ENCODE measurements around the gene DCXR. TPM values are rescaled to one million over a fixed set of nuclear protein-coding genes. Genes with fewer than 3 reads are reported as not detected.

The DCXR gene
- total and polyA plus RNA-seq, 10 of the 15 experiments (the other 5 are each of a cell fraction or from before 2014, with no cell fraction given), result 12.3 to 139 (median 88.9) TPM

DNA sequence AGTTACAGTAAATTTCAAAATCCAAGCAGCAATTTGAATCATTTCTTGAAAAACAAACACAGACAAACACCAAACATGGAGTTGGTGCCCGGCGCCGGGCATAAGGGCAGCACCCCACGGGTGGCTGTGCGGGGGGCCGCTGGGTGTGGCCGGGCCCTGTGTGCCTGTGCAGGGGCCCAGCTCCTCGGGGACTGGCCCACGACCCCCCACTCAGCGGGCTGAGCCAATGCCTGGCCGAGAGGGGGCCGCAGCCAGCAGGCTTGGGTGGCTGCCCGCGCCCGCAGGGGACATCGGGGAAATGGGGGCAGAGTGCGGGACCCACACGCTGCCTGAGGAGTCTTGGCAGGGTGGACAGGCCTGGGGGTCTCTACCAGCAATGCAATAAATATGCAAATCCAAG is 40.9 kb upstream of the DCXR start:
- no peak for TF ChIP-seq BMI1 (IDR thresholded peaks at IDR 0.05; ENCODE audit: borderline replicate concordance)
- ChIA-PET CTCF (no interaction called here), POLR2A (no interaction called here), SMC1A (ENCODE audit: uncharacterized antibody, unreplicated experiment) (no interaction called here), RAD21 (ENCODE audit: unreplicated experiment) (no interaction called here)
- intact Hi-C loops (cut with micrococcal nuclease; ENCODE audit: unreplicated experiment) (no loop called here), in situ Hi-C loops (cut with MboI) (no loop called here)
- Histone ChIP-seq H3K9me3 (replicated peaks; ENCODE audit: control insufficient read depth, insufficient read depth, low read length) (no peaks in the 10 kb centered on the region), H4K20me1 (ENCODE audit: control insufficient read depth, insufficient read depth) (no peaks in the 10 kb centered on the region), H2AFZ (ENCODE audit: control insufficient read depth, low read depth, low read length) (no peak overlapping the region), H3K4me1 (ENCODE audit: control insufficient read depth, insufficient read depth, low read length) (no peaks in the 10 kb centered on the region), H3K79me2 (ENCODE audit: control insufficient read depth, insufficient read depth, low read length) (no peaks in the 10 kb centered on the region), H3K4me2 (ENCODE audit: control insufficient read depth, insufficient read depth) (no peak overlapping the region), H3K27ac (ENCODE audit: control insufficient read depth, insufficient read depth) (no peak overlapping the region), H3K36me3 (ENCODE audit: control insufficient read depth in 2 of 2, insufficient read depth in 2 of 2, low read length in 1 of 2) (peaks cover 10 to 36% of the 10 kb centered on the region in 2 experiments; a peak in 3 of 4 replicates), H3K9ac (ENCODE audit: control insufficient read depth, insufficient read depth, low read length) (no peak overlapping the region), H3K27me3 (replicated peaks in 1 of 2; ENCODE audit: control insufficient read depth in 2 of 2, insufficient read depth in 2 of 2, low read length in 1 of 2) (no peaks in the 10 kb centered on the region), H3K4me3 (no peak overlapping the region)
- WGBS (ENCODE audit: insufficient coverage, insufficient replicate concordance, low lambda C conversion rate, missing lambda C conversion rate), result 72% methylated on average over 18 of the region's 18 CpGs
- ATAC-seq (no peak), DNase-seq (ENCODE audit: low read depth, low spot score) (no peak), FAIRE-seq (no peak)
- no TSS peak for BruUV-seq (replicated peaks)

DNA sequence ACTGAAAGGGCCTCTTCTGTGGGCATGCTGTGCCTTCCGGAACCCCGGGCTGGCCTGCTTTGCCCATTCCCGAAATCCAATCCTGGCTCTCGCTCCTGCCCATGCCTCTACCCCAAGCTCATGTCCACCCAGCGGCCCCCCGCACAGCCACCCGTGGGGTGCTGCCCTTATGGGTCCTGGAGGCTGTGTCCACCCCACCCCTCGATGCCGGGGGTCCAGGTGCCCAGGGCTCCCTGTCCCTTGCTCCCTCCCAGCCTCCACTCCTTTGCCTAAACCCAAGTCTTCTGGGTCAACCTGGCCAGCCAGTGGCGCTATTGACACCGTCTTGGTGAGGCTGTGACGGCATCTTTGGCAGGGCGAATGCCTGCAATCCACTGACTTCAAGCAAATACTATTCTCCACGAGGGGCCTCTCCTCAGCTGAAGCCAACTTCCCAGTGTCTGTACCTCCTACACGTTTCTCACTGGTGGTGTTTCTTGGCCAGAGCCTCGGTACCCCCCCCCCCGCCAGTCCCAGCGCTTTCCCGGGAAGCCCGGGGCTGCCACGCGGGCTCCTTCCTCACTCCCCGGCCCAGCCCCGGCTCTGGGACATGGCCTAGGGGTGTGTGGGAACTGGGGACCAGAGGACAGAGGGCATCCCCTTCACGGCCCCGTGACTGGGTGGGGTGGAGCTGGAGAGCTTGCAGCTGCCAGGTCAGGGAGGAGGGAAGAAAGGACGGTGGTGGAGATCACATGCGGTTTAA is 40.3 kb upstream of the DCXR start:
- ChIA-PET SMC1A (ENCODE audit: uncharacterized antibody, unreplicated experiment) (no interaction called here), POLR2A (no interaction called here), RAD21 (ENCODE audit: unreplicated experiment) (no interaction called here), CTCF (no interaction called here)
- Histone ChIP-seq H3K4me1 (ENCODE audit: control insufficient read depth, insufficient read depth, low read length) (no peaks in the 10 kb centered on the region), H2AFZ (ENCODE audit: control insufficient read depth, low read depth, low read length) (no peak overlapping the region), H3K27ac (ENCODE audit: control insufficient read depth, insufficient read depth) (no peak overlapping the region), H3K27me3 (replicated peaks in 1 of 2; ENCODE audit: control insufficient read depth in 2 of 2, insufficient read depth in 2 of 2, low read length in 1 of 2) (no peaks in the 10 kb centered on the region), H3K4me3 (no peak overlapping the region), H3K79me2 (ENCODE audit: control insufficient read depth, insufficient read depth, low read length) (no peaks in the 10 kb centered on the region), H3K9me3 (replicated peaks; ENCODE audit: control insufficient read depth, insufficient read depth, low read length) (no peaks in the 10 kb centered on the region), H3K4me2 (ENCODE audit: control insufficient read depth, insufficient read depth) (no peak overlapping the region), H3K9ac (ENCODE audit: control insufficient read depth, insufficient read depth, low read length) (no peak overlapping the region), H3K36me3 (ENCODE audit: control insufficient read depth in 2 of 2, insufficient read depth in 2 of 2, low read length in 1 of 2) (peaks cover 4 to 30% of the 10 kb centered on the region in 2 experiments; a peak in 3 of 4 replicates), H4K20me1 (ENCODE audit: control insufficient read depth, insufficient read depth) (no peaks in the 10 kb centered on the region)
- DNase-seq (ENCODE audit: low read depth, low spot score) (no peak), ATAC-seq (peak; percentile 4), FAIRE-seq (no peak)
- intact Hi-C loops (cut with micrococcal nuclease; ENCODE audit: unreplicated experiment) (no loop called here), in situ Hi-C loops (cut with MboI) (no loop called here)
- TF ChIP-seq JUND (IDR thresholded peaks at IDR 0.05; ENCODE audit: low read depth, low read length) (no peak), POLR2A (IDR thresholded peaks at IDR 0.05; ENCODE audit: low read depth, low read length) (peak; percentile 51; the same call in 1 of the 2 replicates), NFXL1 (IDR thresholded peaks at IDR 0.05; ENCODE audit: borderline replicate concordance) (no peak), RCOR1 (conservative IDR thresholded peaks at IDR 0.05; ENCODE audit: low read depth, low read length) (no peak), RAD21 (IDR thresholded peaks at IDR 0.05; ENCODE audit: insufficient read depth, low read depth, low read length) (no peak), CHD2 (IDR thresholded peaks at IDR 0.05; ENCODE audit: borderline replicate concordance, low read depth, low read length) (no peak), KAT2A (conservative IDR thresholded peaks at IDR 0.05; ENCODE audit: control insufficient read depth, low read depth, low read length) (no peak)
- TF ChIP-seq, protein P1, sequence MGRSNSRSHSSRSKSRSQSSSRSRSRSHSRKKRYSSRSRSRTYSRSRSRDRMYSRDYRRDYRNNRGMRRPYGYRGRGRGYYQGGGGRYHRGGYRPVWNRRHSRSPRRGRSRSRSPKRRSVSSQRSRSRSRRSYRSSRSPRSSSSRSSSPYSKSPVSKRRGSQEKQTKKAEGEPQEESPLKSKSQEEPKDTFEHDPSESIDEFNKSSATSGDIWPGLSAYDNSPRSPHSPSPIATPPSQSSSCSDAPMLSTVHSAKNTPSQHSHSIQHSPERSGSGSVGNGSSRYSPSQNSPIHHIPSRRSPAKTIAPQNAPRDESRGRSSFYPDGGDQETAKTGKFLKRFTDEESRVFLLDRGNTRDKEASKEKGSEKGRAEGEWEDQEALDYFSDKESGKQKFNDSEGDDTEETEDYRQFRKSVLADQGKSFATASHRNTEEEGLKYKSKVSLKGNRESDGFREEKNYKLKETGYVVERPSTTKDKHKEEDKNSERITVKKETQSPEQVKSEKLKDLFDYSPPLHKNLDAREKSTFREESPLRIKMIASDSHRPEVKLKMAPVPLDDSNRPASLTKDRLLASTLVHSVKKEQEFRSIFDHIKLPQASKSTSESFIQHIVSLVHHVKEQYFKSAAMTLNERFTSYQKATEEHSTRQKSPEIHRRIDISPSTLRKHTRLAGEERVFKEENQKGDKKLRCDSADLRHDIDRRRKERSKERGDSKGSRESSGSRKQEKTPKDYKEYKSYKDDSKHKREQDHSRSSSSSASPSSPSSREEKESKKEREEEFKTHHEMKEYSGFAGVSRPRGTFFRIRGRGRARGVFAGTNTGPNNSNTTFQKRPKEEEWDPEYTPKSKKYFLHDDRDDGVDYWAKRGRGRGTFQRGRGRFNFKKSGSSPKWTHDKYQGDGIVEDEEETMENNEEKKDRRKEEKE (IDR thresholded peaks at IDR 0.05), result no peak
- TF ChIP-seq, protein P2, sequence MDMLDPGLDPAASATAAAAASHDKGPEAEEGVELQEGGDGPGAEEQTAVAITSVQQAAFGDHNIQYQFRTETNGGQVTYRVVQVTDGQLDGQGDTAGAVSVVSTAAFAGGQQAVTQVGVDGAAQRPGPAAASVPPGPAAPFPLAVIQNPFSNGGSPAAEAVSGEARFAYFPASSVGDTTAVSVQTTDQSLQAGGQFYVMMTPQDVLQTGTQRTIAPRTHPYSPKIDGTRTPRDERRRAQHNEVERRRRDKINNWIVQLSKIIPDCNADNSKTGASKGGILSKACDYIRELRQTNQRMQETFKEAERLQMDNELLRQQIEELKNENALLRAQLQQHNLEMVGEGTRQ (IDR thresholded peaks at IDR 0.05; ENCODE audit: borderline replicate concordance, low read depth, low read length), result no peak
- BruUV-seq (replicated peaks), result no TSS peak
- 72% methylated on average over 25 of the region's 28 CpGs for WGBS (ENCODE audit: insufficient coverage, insufficient replicate concordance, low lambda C conversion rate, missing lambda C conversion rate)
